ES-I3 (cell line): ENCODE measurements around the gene CCDC27.
A peak's percentile ranks its signal among the peaks of the same experiment; 100 is the strongest.

Experiments
- H3K36me3 ChIP-seq: 2 replicates; pipeline ENCODE4 v1.6.1; 2013; ENCODE audit warnings: mild to moderate bottlenecking, low read length, control low read depth, moderate library complexity; ENCODE audit not compliant: insufficient read depth
- H3K4me1 ChIP-seq: 2 replicates; pipeline ENCODE4 v1.6.1; 2013; ENCODE audit warnings: mild to moderate bottlenecking, control low read depth, low read length; ENCODE audit not compliant: insufficient read depth
- H3K9ac ChIP-seq: 2 replicates; pipeline ENCODE4 v1.6.1; 2013; ENCODE audit warnings: low read depth, mild to moderate bottlenecking, low read length, moderate library complexity
- H3K9me3 ChIP-seq: 2 replicates; pipeline ENCODE4 v1.6.1; 2013; ENCODE audit warnings: mild to moderate bottlenecking, low read length, moderate library complexity; ENCODE audit not compliant: control insufficient read depth, insufficient read depth

Gene CCDC27

GRCh38 chr1:3736708-3737107, 15.5 kb upstream of the CCDC27 start:
- H3K9me3 ChIP-seq = no peaks in the 10 kb centered on the region
- no peak overlapping the region for H3K9ac ChIP-seq

GRCh38 chr1:3738943-3739342, 13.3 kb upstream of the CCDC27 start:
- Histone ChIP-seq H3K9ac (no peak overlapping the region), H3K4me1 (peaks cover 2% of the 10 kb centered on the region; the same call in 1 of the 2 replicates), H3K36me3 (peaks cover 26% of the 10 kb centered on the region), H3K9me3 (no peaks in the 10 kb centered on the region)

More at GRCh38 chr1:3736708-3737107, 15.5 kb upstream of the CCDC27 start:
- H3K4me1 ChIP-seq = peaks cover 4% of the 10 kb centered on the region; the same call in 1 of the 2 replicates
- peaks cover 16% of the 10 kb centered on the region for H3K36me3 ChIP-seq

GRCh38 chr1:3740042-3740441, 12.2 kb upstream of the CCDC27 start:
- no peak overlapping the region for H3K9ac ChIP-seq
- 0 out of 2 replicates have a peak, but pooled peaks cover under 1% of the 10 kb centered on the region for H3K4me1 ChIP-seq
- H3K36me3 ChIP-seq = peaks cover 26% of the 10 kb centered on the region
- H3K9me3 ChIP-seq = no peaks in the 10 kb centered on the region

GRCh38 chr1:3740752-3741151, 11.5 kb upstream of the CCDC27 start:
- Histone ChIP-seq H3K9ac (no peak overlapping the region), H3K4me1 (peaks cover 7% of the 10 kb centered on the region; the same call in 1 of the 2 replicates), H3K36me3 (peaks cover 26% of the 10 kb centered on the region), H3K9me3 (no peaks in the 10 kb centered on the region)

GRCh38 chr1:3741566-3742438, 10.4 kb upstream of the CCDC27 start:
- Histone ChIP-seq H3K36me3 (peaks cover 26% of the 10 kb centered on the region), H3K4me1 (peaks cover 12% of the 10 kb centered on the region; the same call in 1 of the 2 replicates), H3K9ac (no peak overlapping the region)

GRCh38 chr1:3742439-3743298, 9.6 kb upstream of the CCDC27 start:
- H3K36me3 ChIP-seq = peaks cover 26% of the 10 kb centered on the region
- no peaks in the 10 kb centered on the region for H3K9me3 ChIP-seq
- H3K4me1 ChIP-seq = peaks cover 12% of the 10 kb centered on the region; the same call in 1 of the 2 replicates
- no peak overlapping the region for H3K9ac ChIP-seq

More at GRCh38 chr1:3741566-3742438, 10.4 kb upstream of the CCDC27 start:
- no peaks in the 10 kb centered on the region for H3K9me3 ChIP-seq

GRCh38 chr1:3743421-3743820, 8.8 kb upstream of the CCDC27 start:
- no peak overlapping the region for H3K9ac ChIP-seq
- H3K36me3 ChIP-seq = peaks cover 21% of the 10 kb centered on the region
- no peaks in the 10 kb centered on the region for H3K9me3 ChIP-seq
- H3K4me1 ChIP-seq = peaks cover 12% of the 10 kb centered on the region; the same call in 1 of the 2 replicates

- Histone ChIP-seq H3K36me3 (peaks cover 17% of the 10 kb centered on the region), H3K9me3 (no peaks in the 10 kb centered on the region), H3K9ac (no peak overlapping the region), H3K4me1 (peaks cover 12% of the 10 kb centered on the region; the same call in 1 of the 2 replicates)
Observed at GRCh38 chr1:3743826-3744225, 8.4 kb upstream of the CCDC27 start.

GRCh38 chr1:3744646-3745045, 7.6 kb upstream of the CCDC27 start:
- H3K4me1 ChIP-seq = peaks cover 12% of the 10 kb centered on the region; the same call in 1 of the 2 replicates
- no peaks in the 10 kb centered on the region for H3K9me3 ChIP-seq
- H3K9ac ChIP-seq = no peak overlapping the region
- peaks cover 14% of the 10 kb centered on the region for H3K36me3 ChIP-seq

GRCh38 chr1:3745071-3745470, 7.2 kb upstream of the CCDC27 start:
- Histone ChIP-seq H3K9ac (no peak overlapping the region), H3K4me1 (peaks cover 12% of the 10 kb centered on the region; the same call in 1 of the 2 replicates), H3K36me3 (peaks cover 10% of the 10 kb centered on the region), H3K9me3 (no peaks in the 10 kb centered on the region)

GRCh38 chr1:3745590-3746381, 6.5 kb upstream of the CCDC27 start:
- peaks cover 12% of the 10 kb centered on the region; the same call in 1 of the 2 replicates for H3K4me1 ChIP-seq
- H3K9ac ChIP-seq = peak overlapping the region; percentile 86; the same call in 1 of the 2 replicates
- peaks cover 10% of the 10 kb centered on the region for H3K36me3 ChIP-seq
- no peaks in the 10 kb centered on the region for H3K9me3 ChIP-seq

- Histone ChIP-seq H3K4me1 (peaks cover 12% of the 10 kb centered on the region; the same call in 1 of the 2 replicates), H3K36me3 (peaks cover 10% of the 10 kb centered on the region), H3K9ac (peak overlapping the region; percentile 86), H3K9me3 (no peaks in the 10 kb centered on the region)
Observed at GRCh38 chr1:3746389-3746829, 5.8 kb upstream of the CCDC27 start.

- Histone ChIP-seq H3K9ac (peak overlapping the region; percentile 86), H3K9me3 (no peaks in the 10 kb centered on the region), H3K4me1 (peaks cover 12% of the 10 kb centered on the region; the same call in 1 of the 2 replicates), H3K36me3 (peaks cover 10% of the 10 kb centered on the region)
Observed at GRCh38 chr1:3746830-3747521, 5.3 kb upstream of the CCDC27 start.
